WI38 (cell line): Measurements from ENCODE around the gene ADK.

Experiments
- H3K4me3 ChIP-seq: 2 replicates; pipeline ENCODE4 v1.5.1; 2011; ENCODE audit warnings: low read depth, mild to moderate bottlenecking, control low read depth, low read length
- CTCF ChIP-seq: IDR thresholded peaks from 2 replicates; pipeline ENCODE4 v1.5.1; 2012; ENCODE audit warnings: low read depth, mild to moderate bottlenecking, control low read depth, low read length

The ADK gene

GRCh38 chr10:74262856-74263255 is 111.8 kb downstream of the ADK start:
- TF ChIP-seq CTCF = no peak
- no peak overlapping the region for H3K4me3 ChIP-seq

GRCh38 chr10:74263996-74264395 is 113.0 kb downstream of the ADK start:
- no peak for TF ChIP-seq CTCF
- H3K4me3 ChIP-seq = no peak overlapping the region

- TF ChIP-seq CTCF = no peak
- H3K4me3 ChIP-seq = no peak overlapping the region
Measured at GRCh38 chr10:74272288-74272687, 121.3 kb downstream of the ADK start.

GRCh38 chr10:74275755-74276290 is 124.8 kb downstream of the ADK start:
- TF ChIP-seq CTCF = no peak
- no peak overlapping the region for H3K4me3 ChIP-seq

GRCh38 chr10:74276416-74276815 is 125.4 kb downstream of the ADK start:
- H3K4me3 ChIP-seq = no peak overlapping the region
- TF ChIP-seq CTCF = no peak

- TF ChIP-seq CTCF = no peak
- H3K4me3 ChIP-seq = no peak overlapping the region
Measured at GRCh38 chr10:74282151-74282847, 131.3 kb downstream of the ADK start.

GRCh38 chr10:74282848-74283210 is 131.8 kb downstream of the ADK start:
- no peak for TF ChIP-seq CTCF
- no peak overlapping the region for H3K4me3 ChIP-seq
